Measurements from ENCODE around the gene PDCD10. TPM values are rescaled to one million over a fixed set of nuclear protein-coding genes. Genes with fewer than 3 reads are reported as not detected.

PDCD10 gene
- polyA plus RNA-seq, 1 donor from 2014 or later = 79.1 TPM

DNA sequence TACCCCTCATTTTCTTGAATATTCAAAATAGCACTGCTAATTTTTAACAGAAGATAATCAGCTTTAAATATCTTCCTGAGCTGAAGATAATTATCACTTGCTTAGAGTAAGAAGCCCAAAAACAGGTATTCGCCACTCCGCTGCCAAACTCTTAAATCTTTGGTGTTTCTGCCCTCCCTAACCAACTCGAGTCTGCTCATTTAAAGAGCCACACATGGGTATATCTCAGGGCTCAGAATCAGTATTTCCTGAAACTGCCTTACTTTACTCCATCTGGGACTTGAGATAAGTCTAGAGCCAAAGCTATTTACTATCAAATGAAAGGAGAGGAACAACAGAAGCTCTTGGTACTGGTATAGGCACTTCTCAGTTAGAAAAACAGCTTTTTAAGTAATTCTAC lies 10.8 kb downstream of the PDCD10 start:
- Histone ChIP-seq H4K20me1 (ENCODE audit: insufficient read depth) (no peaks in the 10 kb centered on the region), H2AFZ (ENCODE audit: low read depth, low read length) (no peak overlapping the region), H3K27ac (ENCODE audit: low read length) (no peak overlapping the region), H3K79me2 (replicated peaks; ENCODE audit: insufficient read depth, low read length) (peaks cover 62% of the 10 kb centered on the region), H3K36me3 (ENCODE audit: insufficient read depth, low read length) (peaks cover under 1% of the 10 kb centered on the region), H3K4me3 (ENCODE audit: low read length) (no peak overlapping the region), H3K9me2 (ENCODE audit: insufficient read depth, low read length) (no peaks in the 10 kb centered on the region), H3K4me2 (ENCODE audit: low read length) (no peak overlapping the region), H3K27me3 (ENCODE audit: insufficient read depth, low read depth, low read length) (no peaks in the 10 kb centered on the region), H3K9me3 (ENCODE audit: low read length) (no peaks in the 10 kb centered on the region), H3F3A (ENCODE audit: insufficient read depth, low read length, poor library complexity, severe bottlenecking) (no peaks in the 10 kb centered on the region), H3K9ac (ENCODE audit: low read length) (no peak overlapping the region)
- no peak for TF ChIP-seq REST (IDR thresholded peaks at IDR 0.05; ENCODE audit: borderline replicate concordance)
- TF ChIP-seq EP300 (conservative IDR thresholded peaks at IDR 0.05; ENCODE audit: poor library complexity, severe bottlenecking) = no peak
- TF ChIP-seq CTCF (IDR thresholded peaks at IDR 0.05; ENCODE audit: poor library complexity, severe bottlenecking) = no peak
- TF ChIP-seq SMC3 (conservative IDR thresholded peaks at IDR 0.05; ENCODE audit: poor library complexity) = no peak
- no peak for TF ChIP-seq EZH2 (IDR thresholded peaks at IDR 0.05; ENCODE audit: borderline replicate concordance, insufficient read depth, low read length, poor library complexity, severe bottlenecking)
- no peak for TF ChIP-seq POLR2AphosphoS5 (IDR thresholded peaks at IDR 0.05)
- no peak for TF ChIP-seq TAF1 (IDR thresholded peaks at IDR 0.05; ENCODE audit: low read depth)
- TF ChIP-seq MXI1 (conservative IDR thresholded peaks at IDR 0.05; ENCODE audit: poor library complexity, severe bottlenecking) = no peak
- no peak for TF ChIP-seq RAD21 (conservative IDR thresholded peaks at IDR 0.05)

GRCh38 chr3:167723025-167723512 lies 11.6 kb downstream of the PDCD10 start:
- peaks cover 9% of the 10 kb centered on the region for H3K36me3 ChIP-seq (ENCODE audit: insufficient read depth, low read length)
- no peaks in the 10 kb centered on the region for H3K9me3 ChIP-seq (ENCODE audit: low read length)
- no peaks in the 10 kb centered on the region for H4K20me1 ChIP-seq (ENCODE audit: insufficient read depth)
- no peak overlapping the region for H3K4me2 ChIP-seq (ENCODE audit: low read length)
- no peak for TF ChIP-seq REST (IDR thresholded peaks at IDR 0.05; ENCODE audit: borderline replicate concordance)
- H3K79me2 ChIP-seq (replicated peaks; ENCODE audit: insufficient read depth, low read length) = peaks cover 54% of the 10 kb centered on the region
- H3K27ac ChIP-seq (ENCODE audit: low read length) = no peak overlapping the region
- H3K9me2 ChIP-seq (ENCODE audit: insufficient read depth, low read length) = no peaks in the 10 kb centered on the region
- no peaks in the 10 kb centered on the region for H3K27me3 ChIP-seq (ENCODE audit: insufficient read depth, low read depth, low read length)
- H3F3A ChIP-seq (ENCODE audit: insufficient read depth, low read length, poor library complexity, severe bottlenecking) = no peaks in the 10 kb centered on the region
- H2AFZ ChIP-seq (ENCODE audit: low read depth, low read length) = no peak overlapping the region
- no peak overlapping the region for H3K9ac ChIP-seq (ENCODE audit: low read length)
- H3K4me3 ChIP-seq (ENCODE audit: low read length) = no peak overlapping the region

Measured in neural cell (in vitro differentiated cells).